ENCODE measurements around the gene GSTP1.

Gene GSTP1

DNA sequence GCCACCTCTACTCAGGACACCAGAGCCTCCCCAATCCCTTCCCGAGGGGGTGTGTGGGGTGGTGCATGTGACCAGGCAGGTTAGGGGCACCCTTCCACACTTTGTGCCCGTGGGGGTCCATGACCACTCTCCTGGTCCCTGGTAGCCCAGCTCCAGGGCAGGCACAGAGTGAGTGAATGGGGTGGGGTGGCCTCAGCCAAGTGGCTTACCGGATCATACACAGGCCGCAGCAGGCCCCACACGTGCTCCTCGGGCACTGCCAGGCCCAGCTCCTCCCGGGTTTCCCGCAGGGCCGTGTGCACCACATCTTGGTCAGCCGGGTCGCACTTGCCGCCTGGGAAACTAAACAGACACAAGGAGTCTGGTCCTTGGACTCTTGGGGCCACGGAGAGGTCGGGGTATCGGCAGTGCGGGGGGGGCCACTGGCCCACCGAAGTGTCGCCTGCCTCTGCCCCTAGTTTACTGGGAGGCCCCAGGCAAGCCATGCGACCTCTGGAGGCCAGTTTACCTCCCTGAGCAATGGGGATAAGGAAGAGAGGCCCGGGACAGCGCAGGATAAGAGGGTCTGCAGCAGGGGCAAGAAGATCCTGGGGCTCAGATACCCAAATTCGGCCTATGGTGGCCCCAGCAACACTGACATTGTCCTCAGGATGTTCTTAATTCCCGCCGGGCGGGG, 45.2 kb downstream of the GSTP1 start:
- no peak for DNase-seq (ENCODE audit: low read depth in 1 of 2, low spot score in 1 of 2)

DNA sequence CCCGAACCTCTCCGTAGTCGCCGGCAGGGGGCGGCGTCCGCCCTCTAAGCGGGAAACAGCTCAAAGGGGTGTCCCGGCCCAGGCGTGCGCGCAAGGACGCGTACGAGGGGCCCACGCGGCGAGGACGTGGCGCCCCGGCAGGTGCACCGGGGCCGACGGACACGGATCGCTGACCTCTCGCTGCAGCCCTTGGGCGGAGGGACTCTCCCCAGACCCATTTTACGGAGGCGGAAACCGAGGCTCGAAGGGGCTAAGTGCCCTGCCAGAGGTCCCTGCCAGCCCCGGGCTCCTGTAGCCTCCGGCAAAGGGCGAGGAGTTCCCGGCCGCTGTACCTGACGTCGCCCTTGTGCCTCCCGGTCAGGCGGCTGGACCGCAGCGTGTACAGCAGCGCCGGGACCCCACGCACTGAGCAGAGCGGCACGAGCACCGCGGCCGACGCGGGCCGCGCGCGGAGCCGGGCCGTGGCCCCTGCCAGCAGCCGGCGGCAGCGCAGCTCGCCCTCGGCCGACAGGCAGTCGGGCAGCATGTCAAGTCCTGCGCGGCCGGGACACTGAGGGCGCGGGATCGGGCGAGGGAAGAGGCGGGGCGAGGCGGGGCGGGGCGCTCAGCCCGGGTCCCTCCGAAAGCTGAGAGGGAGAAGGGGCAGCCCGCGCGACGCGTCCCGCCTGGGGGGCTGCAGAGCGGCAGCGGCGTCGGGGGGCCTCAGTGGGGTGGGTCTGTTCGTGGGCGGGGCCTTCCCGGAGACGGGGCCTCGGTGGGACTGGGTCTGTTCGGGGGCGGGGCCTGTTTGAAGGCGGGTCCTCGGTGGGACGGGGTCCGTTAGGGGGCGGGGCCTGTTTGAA, 46.0 kb downstream of the GSTP1 start, which contains the start of gene NUDT8:
Gene NUDT8, minus strand, starts transcription at position 552 of the 842 bp plus-strand sequence. Its CDS starts 26 bp downstream, at position 526.
- DNase-seq (ENCODE audit: low read depth in 1 of 2, low spot score in 1 of 2) = peak; percentile 78 to 79

DNA sequence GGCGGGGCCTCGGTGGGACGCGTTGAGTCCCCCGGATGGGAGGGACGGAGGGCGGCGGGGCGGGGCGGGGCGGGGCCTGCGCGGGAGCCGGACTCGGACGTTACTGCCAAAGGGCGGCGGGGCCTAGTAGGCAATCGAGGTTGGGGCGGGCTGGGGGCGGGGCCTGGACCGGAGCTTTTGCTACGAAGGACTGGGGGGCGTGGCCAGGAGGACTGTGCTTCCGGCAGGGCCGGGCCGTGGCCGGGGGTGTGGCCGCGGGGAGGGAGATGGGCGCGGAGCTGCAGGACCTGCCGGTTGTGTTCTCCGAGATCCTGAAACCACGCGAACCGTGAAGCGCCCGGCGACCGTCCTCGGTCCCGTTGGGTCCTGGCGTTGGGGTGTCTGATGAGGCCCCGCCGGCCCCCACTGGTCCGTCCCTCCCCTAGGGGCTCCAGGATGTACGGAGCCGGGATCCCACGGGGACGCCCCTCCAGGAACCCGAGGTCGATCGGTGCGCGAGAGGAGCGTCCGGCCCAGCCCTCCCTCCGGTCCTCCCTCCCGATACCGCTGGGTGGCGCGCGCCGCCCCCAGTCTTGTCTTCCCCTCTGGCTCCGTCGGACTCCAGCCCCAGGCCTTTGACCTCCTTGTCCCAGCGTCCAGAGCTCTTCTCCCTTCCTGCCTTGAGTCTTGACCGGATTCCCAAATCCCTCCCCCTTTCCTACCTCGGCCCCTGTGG, 46.8 kb downstream of the GSTP1 start:
- DNase-seq (ENCODE audit: low read depth in 1 of 2, low spot score in 1 of 2) = peak; percentile 85 to 91

DNA sequence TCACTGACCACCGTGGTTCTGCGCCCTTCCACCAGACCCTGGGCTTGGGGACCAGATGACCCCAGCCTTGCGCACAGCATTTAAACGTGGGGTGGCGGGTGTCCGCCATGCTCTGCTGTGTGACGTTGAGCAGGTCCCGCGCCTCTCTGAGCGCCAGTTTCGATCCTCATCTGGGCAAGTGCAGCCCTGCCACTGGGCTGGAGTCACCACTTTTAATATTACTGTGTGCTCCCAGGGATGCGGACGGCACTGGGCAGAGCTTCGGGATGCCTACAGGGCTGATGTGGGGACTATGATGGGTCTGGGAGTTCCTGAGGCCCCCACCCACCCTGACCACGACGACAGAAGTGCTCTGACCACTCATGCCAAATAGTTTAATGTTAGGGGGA, 47.3 kb downstream of the GSTP1 start:
- DNase-seq (ENCODE audit: low read depth in 1 of 2, low spot score in 1 of 2) = no peak

DNA sequence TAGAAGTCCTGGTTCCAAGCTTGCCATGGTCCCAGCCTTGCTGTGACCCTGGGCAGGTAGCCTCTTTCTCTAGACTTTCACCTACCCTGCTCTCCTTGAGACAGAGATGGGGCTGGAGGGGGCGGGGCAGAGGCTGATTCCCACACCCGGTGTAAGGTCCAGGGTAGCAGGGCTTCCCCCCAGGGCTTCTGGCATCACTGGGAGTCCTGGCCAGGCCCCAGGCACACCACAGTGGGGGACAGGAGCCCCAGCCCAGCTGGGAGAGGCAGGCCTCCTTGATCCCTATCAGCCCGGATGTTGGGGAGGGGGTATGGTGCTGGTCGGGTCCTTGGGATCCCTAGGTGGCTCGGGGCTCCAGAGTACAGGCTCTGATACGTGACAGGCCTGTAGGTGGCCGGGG, 47.8 kb downstream of the GSTP1 start:
- no peak for DNase-seq (ENCODE audit: low read depth in 1 of 2, low spot score in 1 of 2)

DNA sequence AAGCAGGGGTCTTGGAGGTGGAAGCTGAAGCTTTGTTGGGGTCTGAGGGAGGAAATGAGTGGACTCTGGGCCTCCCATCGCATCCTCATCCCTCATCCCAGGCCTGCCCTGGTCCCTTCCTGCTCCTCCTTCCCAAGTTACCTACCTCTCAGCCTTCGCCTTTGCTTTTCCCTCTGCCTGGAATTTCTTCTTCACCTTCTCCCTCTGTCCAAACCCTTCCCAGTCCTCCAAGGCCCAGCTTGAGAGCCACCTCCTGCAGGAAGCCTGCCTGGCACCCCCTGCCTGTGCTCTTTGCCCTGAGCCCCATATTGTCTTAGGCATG, 48.2 kb downstream of the GSTP1 start:
- no peak for DNase-seq (ENCODE audit: low read depth in 1 of 2, low spot score in 1 of 2)

DNA sequence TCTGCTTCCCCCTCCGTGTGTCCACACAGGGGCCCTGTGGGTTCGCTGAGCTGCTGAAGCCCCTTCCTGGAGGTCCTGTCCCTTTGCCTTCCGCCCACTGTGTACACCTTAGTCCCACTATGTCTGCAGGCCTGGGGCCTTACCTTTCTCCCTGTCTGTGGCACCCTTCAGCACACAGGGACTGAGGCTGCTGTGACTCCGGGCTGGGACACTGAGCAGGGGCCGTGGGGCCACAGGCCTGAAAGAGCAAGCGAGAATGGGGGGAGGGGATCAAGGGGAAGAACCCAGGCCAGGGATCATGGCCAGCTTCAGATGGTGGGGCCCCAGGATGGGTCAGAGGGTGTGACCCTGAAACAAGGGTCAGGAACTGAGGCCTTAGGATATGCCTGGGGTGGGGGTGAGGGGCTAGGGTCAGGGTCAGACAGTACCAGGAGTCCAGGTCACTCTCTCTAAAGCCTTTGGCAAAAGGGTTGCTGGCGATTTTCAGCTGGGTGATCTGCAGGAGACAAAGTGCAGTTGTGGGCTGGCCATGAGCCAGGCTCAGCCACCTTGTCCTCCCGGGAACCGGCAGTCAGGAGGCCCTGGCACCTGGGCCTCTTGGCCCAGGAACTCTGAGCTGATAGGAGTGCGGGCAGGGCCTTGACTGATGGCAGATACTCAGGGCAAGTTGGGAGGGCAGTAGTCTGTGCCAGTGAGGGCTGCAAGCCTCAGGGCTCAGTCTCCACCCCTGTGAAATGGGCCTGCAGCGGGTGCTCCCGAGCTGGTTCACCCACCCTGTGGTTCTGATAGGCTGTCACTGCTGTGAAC, 48.8 kb downstream of the GSTP1 start:
- no peak for DNase-seq (ENCODE audit: low read depth in 1 of 2, low spot score in 1 of 2)

DNA sequence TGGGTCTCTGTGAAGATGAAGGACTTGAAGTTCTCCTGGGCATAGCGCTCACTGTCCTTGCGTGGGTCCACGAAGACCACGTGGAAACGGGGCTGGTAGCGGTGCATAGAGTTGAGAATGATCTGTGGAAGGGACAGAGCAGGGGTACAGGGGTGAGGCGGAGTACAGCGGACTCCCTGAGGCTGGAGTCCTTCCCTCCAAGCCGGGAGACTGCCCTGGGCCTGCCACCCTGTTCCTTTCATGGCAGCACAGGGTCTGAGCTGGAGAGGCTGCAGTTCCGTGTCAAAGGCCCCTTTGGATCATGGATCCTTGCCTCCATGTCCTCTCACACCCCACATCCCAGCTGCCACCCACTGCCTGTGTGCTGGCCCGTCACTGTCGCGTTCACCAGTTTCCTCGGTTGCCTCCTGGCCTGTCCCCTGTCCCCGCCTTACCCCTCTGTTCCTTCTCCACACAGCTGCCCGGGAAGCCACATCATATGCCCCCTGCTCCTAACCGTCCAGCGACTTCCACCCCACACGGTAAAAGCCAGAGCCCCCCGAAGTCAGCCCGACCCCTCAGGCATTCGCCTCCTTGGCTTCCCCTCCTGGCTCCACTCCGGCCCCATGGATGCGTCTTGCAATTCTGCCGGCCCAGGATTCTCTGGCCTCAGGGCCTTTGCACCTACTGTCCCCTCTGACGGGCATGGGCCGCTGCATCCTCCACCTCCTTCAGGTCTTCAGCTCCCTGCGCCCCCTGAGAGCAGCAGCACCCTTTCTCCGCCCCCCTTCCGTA, 49.6 kb downstream of the GSTP1 start:
- no peak for DNase-seq (ENCODE audit: low read depth in 1 of 2, low spot score in 1 of 2)

DNA sequence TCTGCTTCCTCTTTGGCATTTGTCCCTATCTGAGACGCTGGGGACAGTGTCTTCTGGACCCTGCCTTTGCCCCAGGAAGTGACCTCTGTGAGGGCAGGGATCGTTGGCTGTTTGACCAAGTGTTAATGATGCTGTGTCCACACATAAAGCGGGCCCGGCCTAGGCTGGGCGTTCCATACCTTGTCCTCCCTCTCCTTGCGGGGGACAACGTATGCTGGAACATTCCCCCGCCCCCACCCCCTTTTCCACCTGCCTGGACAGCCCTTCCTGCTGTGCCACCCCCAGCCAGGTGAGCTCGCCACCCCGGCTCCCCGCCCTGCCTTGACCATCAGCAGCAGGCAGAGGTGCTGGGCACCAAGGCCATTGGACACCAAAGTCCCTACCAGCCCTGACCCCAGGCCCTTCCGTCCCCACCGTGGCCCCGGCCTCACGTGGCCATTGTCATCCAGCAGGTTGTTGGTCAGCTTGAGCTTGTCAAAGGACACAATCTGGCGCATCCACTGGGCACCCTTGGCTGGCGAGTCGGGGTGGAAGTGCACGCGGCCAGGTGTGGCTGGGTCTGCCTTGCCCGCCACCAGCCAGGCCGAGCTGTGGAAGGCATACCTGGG, 50.2 kb downstream of the GSTP1 start:
- no peak for DNase-seq (ENCODE audit: low read depth in 1 of 2, low spot score in 1 of 2)

DNA sequence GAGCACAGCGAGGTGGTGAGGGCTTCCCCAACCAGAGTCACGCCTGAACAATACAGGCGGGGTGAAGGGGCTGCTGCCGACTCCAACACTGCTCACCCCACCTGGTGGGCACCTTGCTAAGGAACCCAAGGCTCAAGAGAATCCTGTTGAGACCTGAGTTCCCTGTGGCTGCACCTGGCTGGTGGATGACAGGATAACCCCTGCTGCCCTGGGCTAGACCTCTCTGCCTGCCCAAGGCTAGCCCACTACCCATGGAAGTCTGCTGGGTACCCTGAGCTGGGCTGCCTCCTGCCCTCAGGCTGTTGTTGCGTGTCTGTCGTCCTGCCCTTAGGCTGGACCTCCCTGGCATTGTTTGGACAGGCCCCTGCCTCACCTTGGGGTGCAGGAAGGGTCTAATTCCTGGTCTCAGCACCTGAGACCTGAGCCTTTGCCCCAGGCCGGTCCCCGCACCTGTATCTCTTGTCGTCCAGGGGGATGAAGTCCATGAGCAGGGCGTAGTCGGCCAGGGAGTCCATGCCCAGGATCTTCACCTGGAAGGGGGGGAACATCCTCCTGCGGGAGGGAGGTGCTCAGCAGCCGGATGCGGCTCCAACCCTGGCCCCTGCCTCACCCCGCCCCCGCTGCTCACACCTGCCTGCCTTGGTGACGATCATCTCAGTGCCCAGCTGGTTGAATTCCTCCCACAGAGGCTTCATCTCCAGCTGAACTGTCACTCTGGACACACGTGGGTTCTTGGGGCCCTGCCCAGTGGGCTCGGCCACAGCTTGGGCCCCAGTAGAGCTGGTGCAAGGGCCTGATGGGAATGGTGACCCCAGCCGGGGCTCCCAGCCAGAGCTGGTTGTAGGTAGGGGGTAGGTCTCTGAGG, 51.0 kb downstream of the GSTP1 start:
- no peak for DNase-seq (ENCODE audit: low read depth in 1 of 2, low spot score in 1 of 2)

DNA sequence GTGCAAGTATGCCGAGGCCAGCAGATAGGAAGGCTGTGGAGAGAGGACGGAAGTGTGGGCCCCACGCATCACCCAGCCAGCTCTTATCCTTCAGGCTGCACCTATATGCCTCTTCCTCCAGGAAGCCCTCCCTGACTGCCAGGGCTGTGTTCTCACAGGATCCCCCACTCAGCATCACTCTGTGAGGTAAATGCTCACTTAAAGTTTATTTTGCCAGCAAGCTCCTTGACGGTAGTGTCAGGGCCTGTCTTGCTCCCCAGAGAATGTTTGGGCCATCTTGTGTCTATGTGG, 51.6 kb downstream of the GSTP1 start:
- no peak for DNase-seq (ENCODE audit: low read depth in 1 of 2, low spot score in 1 of 2)

Measured in activated T-helper 1 cell treated with anti-CD3 and anti-CD28 coated beads, Interleukin-2, amount 50 U/mL, for 16 hours (primary cell).